ENCODE data around the gene CLN3.

Gene CLN3

GRCh38 chr16:28498666-28499381 is 7.0 kb upstream of the CLN3 start:
- no CpG with 5 or more reads among the region's 15 CpGs for WGBS, 2 donors (ENCODE audit: extremely low coverage in 2 of 2, insufficient read length in 2 of 2, insufficient replicate concordance in 1 of 2)
- Histone ChIP-seq H3K9me3 (replicated peaks in 1 of 2; ENCODE audit: control insufficient read depth in 2 of 2, insufficient read depth in 1 of 2, low read depth in 1 of 2, low read length in 2 of 2) (no peaks in the 10 kb centered on the region), H3K4me2 (ENCODE audit: insufficient read depth, low read length, poor library complexity, severe bottlenecking) (no peak overlapping the region), H3K9ac (ENCODE audit: low read depth, low read length, poor library complexity) (no peak overlapping the region), H3K4me3 (ENCODE audit: low read length in 2 of 2) (no peak overlapping the region), H2BK120ac (ENCODE audit: low read depth, low read length) (no peak overlapping the region), H3K18ac (ENCODE audit: low read length) (no peak overlapping the region), H3K27ac (replicated peaks; ENCODE audit: low read length) (no peak overlapping the region), H4K8ac (ENCODE audit: low read depth, low read length) (no peak overlapping the region), H3K79me1 (ENCODE audit: low read depth, low read length) (peaks cover 2% of the 10 kb centered on the region), H4K91ac (ENCODE audit: low read depth, low read length, poor library complexity) (no peak overlapping the region), H3K4ac (ENCODE audit: low read length) (no peak overlapping the region), H3K36me3 (replicated peaks in 1 of 2; ENCODE audit: control insufficient read depth in 2 of 2, insufficient read depth in 2 of 2, low read length in 2 of 2) (no peaks in the 10 kb centered on the region), H2BK15ac (ENCODE audit: low read length) (no peak overlapping the region), H3K27me3 (ENCODE audit: control insufficient read depth in 3 of 3, insufficient read depth in 3 of 3, low read depth in 1 of 3, low read length in 3 of 3) (peaks cover 0 to 29% (median 4%) of the 10 kb centered on the region in 3 experiments), H2AFZ (ENCODE audit: low read length) (no peak overlapping the region), H3K23ac (ENCODE audit: low read depth, low read length, poor library complexity) (no peak overlapping the region), H2BK12ac (ENCODE audit: low read length) (no peak overlapping the region), H2BK5ac (ENCODE audit: low read length) (no peak overlapping the region), H2AK5ac (ENCODE audit: low read depth, low read length) (no peak overlapping the region), H3K14ac (ENCODE audit: low read length) (no peak overlapping the region), H3K4me1 (ENCODE audit: control insufficient read depth in 2 of 2, insufficient read depth in 1 of 2, low read depth in 1 of 2, low read length in 2 of 2) (no peaks in the 10 kb centered on the region)
- DNase-seq (ENCODE audit: low spot score) = no peak

DNA sequence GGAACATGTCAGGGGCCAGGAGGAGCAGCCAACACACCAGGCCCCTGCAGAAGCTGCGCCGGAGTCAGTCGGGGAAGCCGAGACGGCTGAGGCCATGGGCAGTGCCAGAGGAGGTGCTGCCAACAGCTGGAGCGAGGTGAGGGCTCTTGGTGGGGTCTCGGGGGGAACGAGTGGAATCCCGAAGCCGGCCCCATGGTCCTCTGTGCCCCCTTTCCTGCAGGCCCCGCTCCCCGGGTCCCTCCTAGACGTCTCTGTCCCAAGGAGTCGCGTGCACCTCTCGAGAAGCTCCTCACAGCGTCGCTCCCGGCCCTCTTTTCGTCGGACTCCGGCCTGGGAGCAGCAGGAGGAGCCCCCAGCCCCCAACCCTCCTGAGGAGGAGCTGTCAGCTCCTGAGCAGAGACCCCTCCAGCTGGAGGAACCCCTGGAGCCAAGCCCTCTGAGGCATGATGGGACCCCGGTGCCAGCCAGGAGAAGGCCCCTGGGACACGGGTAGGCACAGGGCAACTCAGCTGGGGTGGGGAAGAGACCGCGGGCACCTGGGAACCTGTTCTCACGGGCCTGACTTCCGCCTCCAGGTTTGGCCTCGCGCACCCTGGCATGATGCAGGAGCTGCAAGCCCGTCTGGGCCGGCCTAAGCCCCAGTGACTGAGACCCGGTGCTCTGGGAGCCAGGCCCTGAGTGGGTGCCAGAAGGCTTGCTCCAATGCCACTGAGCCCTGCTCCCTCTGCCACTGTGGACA is 6.2 kb upstream of the CLN3 start:
- WGBS, 2 donors (ENCODE audit: extremely low coverage in 2 of 2, insufficient read length in 2 of 2, insufficient replicate concordance in 1 of 2) = no CpG with 5 or more reads among the region's 33 CpGs
- no peak overlapping the region for H3K4ac ChIP-seq (ENCODE audit: low read length)
- H3K9me3 ChIP-seq (replicated peaks in 1 of 2; ENCODE audit: control insufficient read depth in 2 of 2, insufficient read depth in 1 of 2, low read depth in 1 of 2, low read length in 2 of 2) = no peaks in the 10 kb centered on the region
- no peak overlapping the region for H4K91ac ChIP-seq (ENCODE audit: low read depth, low read length, poor library complexity)
- no peaks in the 10 kb centered on the region for H3K4me1 ChIP-seq (ENCODE audit: control insufficient read depth in 2 of 2, insufficient read depth in 1 of 2, low read depth in 1 of 2, low read length in 2 of 2)
- H3K27me3 ChIP-seq (ENCODE audit: control insufficient read depth in 3 of 3, insufficient read depth in 3 of 3, low read depth in 1 of 3, low read length in 3 of 3) = peaks cover 0 to 22% (median 4%) of the 10 kb centered on the region in 3 experiments
- no peak overlapping the region for H2BK5ac ChIP-seq (ENCODE audit: low read length)
- H3K36me3 ChIP-seq (replicated peaks in 1 of 2; ENCODE audit: control insufficient read depth in 2 of 2, insufficient read depth in 2 of 2, low read length in 2 of 2) = no peaks in the 10 kb centered on the region
- H4K8ac ChIP-seq (ENCODE audit: low read depth, low read length) = no peak overlapping the region
- peak overlapping the region; percentile 29 for H2AFZ ChIP-seq (ENCODE audit: low read length)
- peak overlapping the region; percentile 58 for H2BK12ac ChIP-seq (ENCODE audit: low read length)
- peak overlapping the region; percentile 58 for H2BK15ac ChIP-seq (ENCODE audit: low read length)
- H3K27ac ChIP-seq (replicated peaks; ENCODE audit: low read length) = no peak overlapping the region
- H3K4me3 ChIP-seq (ENCODE audit: low read length in 2 of 2) = no peak overlapping the region
- H3K18ac ChIP-seq (ENCODE audit: low read length) = no peak overlapping the region
- peaks cover 2% of the 10 kb centered on the region for H3K79me1 ChIP-seq (ENCODE audit: low read depth, low read length)
- no peak for DNase-seq (ENCODE audit: low spot score)
- H3K23ac ChIP-seq (ENCODE audit: low read depth, low read length, poor library complexity) = no peak overlapping the region
- no peak overlapping the region for H3K9ac ChIP-seq (ENCODE audit: low read depth, low read length, poor library complexity)
- peak overlapping the region; percentile 70 for H2AK5ac ChIP-seq (ENCODE audit: low read depth, low read length)
- peak overlapping the region; percentile 63 for H3K14ac ChIP-seq (ENCODE audit: low read length)
- H3K4me2 ChIP-seq (ENCODE audit: insufficient read depth, low read length, poor library complexity, severe bottlenecking) = no peak overlapping the region
- no peak overlapping the region for H2BK120ac ChIP-seq (ENCODE audit: low read depth, low read length)

DNA sequence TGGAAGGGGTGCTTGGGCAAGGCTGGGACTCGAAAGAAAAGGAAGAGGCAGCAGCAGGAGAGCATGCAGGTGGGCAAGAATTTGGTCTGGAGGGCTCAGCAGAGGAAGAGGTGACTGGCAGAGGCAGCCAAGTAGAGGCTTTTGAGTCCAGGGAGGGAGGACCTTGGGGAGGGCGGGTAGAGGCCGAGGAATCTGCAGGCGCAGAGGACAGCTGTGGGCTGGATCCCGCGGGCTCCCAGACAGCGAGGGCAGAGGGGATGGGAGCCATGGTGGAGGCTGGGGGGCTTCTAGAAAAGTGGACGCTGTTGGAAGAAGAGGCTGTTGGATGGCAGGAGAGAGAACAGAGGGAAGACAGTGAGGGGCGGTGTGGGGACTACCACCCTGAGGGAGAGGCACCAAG is 5.5 kb upstream of the CLN3 start:
- no CpG with 5 or more reads among the region's 9 CpGs for WGBS, 2 donors (ENCODE audit: extremely low coverage in 2 of 2, insufficient read length in 2 of 2, insufficient replicate concordance in 1 of 2)
- Histone ChIP-seq H3K9ac (ENCODE audit: low read depth, low read length, poor library complexity) (no peak overlapping the region), H3K4me1 (ENCODE audit: control insufficient read depth in 2 of 2, insufficient read depth in 1 of 2, low read depth in 1 of 2, low read length in 2 of 2) (no peaks in the 10 kb centered on the region)

GRCh38 chr16:28496844-28497243 is 5.0 kb upstream of the CLN3 start:
- H2BK5ac ChIP-seq (ENCODE audit: low read length) = peak overlapping the region; percentile 10
- H3K4me1 ChIP-seq (ENCODE audit: control insufficient read depth in 2 of 2, insufficient read depth in 1 of 2, low read depth in 1 of 2, low read length in 2 of 2) = no peaks in the 10 kb centered on the region
- H2BK15ac ChIP-seq (ENCODE audit: low read length) = no peak overlapping the region
- no peak for DNase-seq (ENCODE audit: low spot score)
- no peak overlapping the region for H3K23ac ChIP-seq (ENCODE audit: low read depth, low read length, poor library complexity)
- no peak overlapping the region for H4K91ac ChIP-seq (ENCODE audit: low read depth, low read length, poor library complexity)
- no CpG with 5 or more reads among the region's 19 CpGs for WGBS, 2 donors (ENCODE audit: extremely low coverage in 2 of 2, insufficient read length in 2 of 2, insufficient replicate concordance in 1 of 2)
- peak overlapping the region; percentile 24 for H2AK5ac ChIP-seq (ENCODE audit: low read depth, low read length)
- H2BK12ac ChIP-seq (ENCODE audit: low read length) = no peak overlapping the region
- peak overlapping the region; percentile 81 for H3K4ac ChIP-seq (ENCODE audit: low read length)
- no peak overlapping the region for H2BK120ac ChIP-seq (ENCODE audit: low read depth, low read length)
- H3K18ac ChIP-seq (ENCODE audit: low read length) = no peak overlapping the region
- peak overlapping the region; percentile 82 for H2AFZ ChIP-seq (ENCODE audit: low read length)
- no peak overlapping the region for H3K27ac ChIP-seq (replicated peaks; ENCODE audit: low read length)
- no peak overlapping the region for H3K14ac ChIP-seq (ENCODE audit: low read length)
- H3K36me3 ChIP-seq (replicated peaks in 1 of 2; ENCODE audit: control insufficient read depth in 2 of 2, insufficient read depth in 2 of 2, low read length in 2 of 2) = no peaks in the 10 kb centered on the region
- H3K9ac ChIP-seq (ENCODE audit: low read depth, low read length, poor library complexity) = no peak overlapping the region
- no peak overlapping the region for H4K8ac ChIP-seq (ENCODE audit: low read depth, low read length)
- H3K4me3 ChIP-seq (ENCODE audit: low read length in 2 of 2) = no peak overlapping the region
- H3K4me2 ChIP-seq (ENCODE audit: insufficient read depth, low read length, poor library complexity, severe bottlenecking) = no peak overlapping the region
- H3K9me3 ChIP-seq (replicated peaks in 1 of 2; ENCODE audit: control insufficient read depth in 2 of 2, insufficient read depth in 1 of 2, low read depth in 1 of 2, low read length in 2 of 2) = no peaks in the 10 kb centered on the region
- H3K27me3 ChIP-seq (ENCODE audit: control insufficient read depth in 3 of 3, insufficient read depth in 3 of 3, low read depth in 1 of 3, low read length in 3 of 3) = peaks cover 0 to 22% (median 4%) of the 10 kb centered on the region in 3 experiments
- peaks cover 2% of the 10 kb centered on the region for H3K79me1 ChIP-seq (ENCODE audit: low read depth, low read length)

More for the DNA sequence above, 5.5 kb upstream of the CLN3 start:
- no peaks in the 10 kb centered on the region for H3K9me3 ChIP-seq (replicated peaks in 1 of 2; ENCODE audit: control insufficient read depth in 2 of 2, insufficient read depth in 1 of 2, low read depth in 1 of 2, low read length in 2 of 2)
- no peak for DNase-seq (ENCODE audit: low spot score)
- no peak overlapping the region for H2BK5ac ChIP-seq (ENCODE audit: low read length)
- H2BK15ac ChIP-seq (ENCODE audit: low read length) = peak overlapping the region; percentile 58
- H3K23ac ChIP-seq (ENCODE audit: low read depth, low read length, poor library complexity) = no peak overlapping the region
- H3K79me1 ChIP-seq (ENCODE audit: low read depth, low read length) = peaks cover 2% of the 10 kb centered on the region
- no peak overlapping the region for H3K4me2 ChIP-seq (ENCODE audit: insufficient read depth, low read length, poor library complexity, severe bottlenecking)
- no peak overlapping the region for H3K18ac ChIP-seq (ENCODE audit: low read length)
- no peak overlapping the region for H3K4me3 ChIP-seq (ENCODE audit: low read length in 2 of 2)
- H3K14ac ChIP-seq (ENCODE audit: low read length) = no peak overlapping the region
- H2BK120ac ChIP-seq (ENCODE audit: low read depth, low read length) = no peak overlapping the region
- peaks cover 0 to 22% (median 4%) of the 10 kb centered on the region in 3 experiments for H3K27me3 ChIP-seq (ENCODE audit: control insufficient read depth in 3 of 3, insufficient read depth in 3 of 3, low read depth in 1 of 3, low read length in 3 of 3)
- no peak overlapping the region for H4K8ac ChIP-seq (ENCODE audit: low read depth, low read length)
- no peaks in the 10 kb centered on the region for H3K36me3 ChIP-seq (replicated peaks in 1 of 2; ENCODE audit: control insufficient read depth in 2 of 2, insufficient read depth in 2 of 2, low read length in 2 of 2)
- H4K91ac ChIP-seq (ENCODE audit: low read depth, low read length, poor library complexity) = no peak overlapping the region
- H3K27ac ChIP-seq (replicated peaks; ENCODE audit: low read length) = no peak overlapping the region
- H2BK12ac ChIP-seq (ENCODE audit: low read length) = peak overlapping the region; percentile 58
- H2AK5ac ChIP-seq (ENCODE audit: low read depth, low read length) = peak overlapping the region; percentile 70
- H2AFZ ChIP-seq (ENCODE audit: low read length) = peak overlapping the region; percentile 82
- H3K4ac ChIP-seq (ENCODE audit: low read length) = no peak overlapping the region

Data from neuronal stem cell (in vitro differentiated cells).